Heart left ventricle (tissue), 16 donors: ENCODE data around the gene MACROD1. TPM values are rescaled to one million over a fixed set of nuclear protein-coding genes. Genes with fewer than 3 reads are reported as not detected.

Experiments used
- ATAC-seq, 4 donors: fragments of 200-7000 bp; cut with Tn5 transposase; one replicate each; pipeline ENCODE4 v1.9.1; 2020 to 2022; ENCODE audit warnings: moderate library complexity in 4 of 4, mild to moderate bottlenecking in 3 of 4, moderate number of reproducible peaks in 1 of 4
- DNase-seq, 5 donors: peaks; one replicate each; pipeline ENCODE4 v3.0.0-alpha.2; 2020
- H3K27ac ChIP-seq, 12 donors: fragments of 200-600 bp; sonication (generic) in 4 of 12; one replicate each; pipeline versions ENCODE4 v1.5.0 to v1.8.0; 2016 to 2022; ENCODE audit warnings: mild to moderate bottlenecking in 2 of 12
- H3K27me3 ChIP-seq, 9 donors: fragments of 200-600 bp; sonication (generic) in 2 of 9; one replicate each; pipeline versions ENCODE4 v1.5.1 to v1.8.0; 2016 to 2022; ENCODE audit warnings: mild to moderate bottlenecking in 3 of 9
- H3K36me3 ChIP-seq, 9 donors: fragments of 200-600 bp; sonication (generic) in 2 of 9; one replicate each; pipeline versions ENCODE4 v1.5.0 to v1.8.0; 2018 to 2022; ENCODE audit warnings: mild to moderate bottlenecking in 2 of 9
- H3K4me1 ChIP-seq, 12 donors: fragments of 200-600 bp; sonication (generic) in 4 of 12; one replicate each; pipeline versions ENCODE4 v1.5.0 to v1.8.0; 2016 to 2022; ENCODE audit warnings: mild to moderate bottlenecking in 3 of 12
- H3K4me3 ChIP-seq, 12 donors: fragments of 200-600 bp; sonication (generic) in 4 of 12; one replicate each; pipeline versions ENCODE4 v1.5.0 to v1.8.0; 2017 to 2022; ENCODE audit warnings: mild to moderate bottlenecking in 9 of 12, moderate library complexity in 4 of 12
- H3K9me3 ChIP-seq, 12 donors: fragments of 200-600 bp; sonication (generic) in 4 of 12; one replicate each; pipeline versions ENCODE4 v1.5.0 to v1.8.0; 2016 to 2022; ENCODE audit warnings: mild to moderate bottlenecking in 1 of 12
- CTCF ChIP-seq, 12 donors: fragments of 200-600 bp; sonication (generic) in 4 of 12; IDR thresholded peaks; one replicate each; pipeline versions ENCODE4 v1.5.0 to v1.8.0; 2018 to 2022; ENCODE audit warnings: antibody characterized with exemption in 12 of 12, mild to moderate bottlenecking in 5 of 12
- POLR2A ChIP-seq, 2 donors: fragments of 450-650 bp; IDR thresholded peaks; one replicate each; pipeline ENCODE4 v1.6.1; 2017; ENCODE audit warnings: antibody characterized with exemption in 2 of 2, mild to moderate bottlenecking in 2 of 2, moderate library complexity in 2 of 2
- WGBS, 4 donors: extraction: QIAGEN DNeasy Blood & Tissue Kit in 2 of 4; methylation state at CpG; one replicate each; pipeline versions ENCODE4 v1.1.5 to v1.1.7; 2013 to 2018; 5-methylcytosine and 5-hydroxymethylcytosine counted together
- intact Hi-C, 10 donors: fragments of 100-400 bp; cut with DNase I; formaldehyde crosslinking; loops; one replicate each; pipeline versions ENCODE4 v1.11.1 to v1.14.2; 2022
- polyA plus RNA-seq, 2 donors: library from polyadenylated mRNA; stranded (reverse); fragments of 200-250 nt; gene quantifications; one replicate each; pipeline ENCODE4 v1.2.3, GENCODE V29; 2013
- total RNA-seq, 9 donors: library from RNA; depleted of rRNA in 2 of 9; stranded (reverse); fragments of >200 nt in 2 of 9; fragmentation: NEBNext Ultra II Directional in 3 of 9; extraction: Animal tissue kit (Norgen Biotek cat#: 25700) in 3 of 9; gene quantifications; one replicate each; pipeline versions ENCODE4 v1.1.0 to v1.2.4, GENCODE V29; 2016 to 2023
- donor health status: ischemic (EF 13 %, LVEDD 7.1; RV severe dilation, severe dysfunction).
- donor health status: healthy with polysubstance abuse.
- donor health status: DM: no; HTN: yes; CAD: no.
- donor health status: DM: no; HTN: no; CAD: no.
- donor health status: ischemic (EF 25% LVEDD 6.9; RV normal size, moderate dysfunction).
- donor health status: ischemic (EF 25% LVEDD 5.7; RV mildly dilated, moderate dysfunction).
- donor health status: healthy.
- donor health status: DM: yes; HTN: yes; CAD: no.
- donor health status: ischemic (EF 35%, LVEDD 5.7; RV mildly dilated, moderate dysfunction).
- donor health status: nonischemic (EF 11% LVEDD 7.7; RV severe dilation, severe dysfunction).
- donor health status: DM: yes; HTN: yes; CAD: no.
- donor health status: PGD.
- donor health status: ischemic (EF 29% LVEDD 5.4; RV normal size, mild dysfunction).
- donor health status: nonischemic (EF 23%, LVEDD 6.1; RV moderate dilation, normal function).

MACROD1 gene
- total and polyA plus RNA-seq, 11 donors = 48.9 to 287 (median 116) TPM

GRCh38 chr11:64093233-64094039 lies 72.5 kb downstream of the MACROD1 start:
- H3K4me3 ChIP-seq = no peak overlapping the region
- peaks cover 0 to 44% (median 0%) of the 10 kb centered on the region in 12 donors for H3K4me1 ChIP-seq
- WGBS, 4 donors = 87 to 93% (median 92%) methylated on average over 13 of the region's 13 CpGs
- no peak for ATAC-seq
- intact Hi-C loops = no loop called here
- no peaks in the 10 kb centered on the region for H3K27me3 ChIP-seq
- no peaks in the 10 kb centered on the region for H3K9me3 ChIP-seq
- no peaks in the 10 kb centered on the region for H3K36me3 ChIP-seq
- TF ChIP-seq CTCF (IDR thresholded peaks at IDR 0.05) = no peak
- no peak for TF ChIP-seq POLR2A (IDR thresholded peaks at IDR 0.05)
- no peak for DNase-seq
- peak overlapping the region in 1 of 12 donors; percentile 81 for H3K27ac ChIP-seq

GRCh38 chr11:64092761-64093136 lies 73.2 kb downstream of the MACROD1 start:
- H3K27ac ChIP-seq = no peak overlapping the region
- no peaks in the 10 kb centered on the region for H3K36me3 ChIP-seq
- H3K9me3 ChIP-seq = no peaks in the 10 kb centered on the region
- intact Hi-C loops = no loop called here
- DNase-seq (no peak), ATAC-seq (no peak)
- no peaks in the 10 kb centered on the region for H3K27me3 ChIP-seq
- no peak overlapping the region for H3K4me3 ChIP-seq
- TF ChIP-seq POLR2A (IDR thresholded peaks at IDR 0.05) (no peak), CTCF (IDR thresholded peaks at IDR 0.05) (no peak)
- 84 to 96% (median 93%) methylated on average over 8 of the region's 8 CpGs for WGBS, 4 donors
- H3K4me1 ChIP-seq = peaks cover 0 to 44% (median 0%) of the 10 kb centered on the region in 12 donors

- intact Hi-C loops = no loop called here
- ATAC-seq = no peak
- H3K36me3 ChIP-seq = no peaks in the 10 kb centered on the region
- 82 to 89% (median 86%) methylated on average over 15 of the region's 15 CpGs for WGBS, 4 donors
- TF ChIP-seq CTCF (IDR thresholded peaks at IDR 0.05) = no peak
- H3K4me3 ChIP-seq = no peak overlapping the region
- no peak overlapping the region for H3K27ac ChIP-seq
- DNase-seq = no peak
- peaks cover 0 to 44% (median 0%) of the 10 kb centered on the region in 12 donors for H3K4me1 ChIP-seq
- no peaks in the 10 kb centered on the region for H3K9me3 ChIP-seq
- no peaks in the 10 kb centered on the region for H3K27me3 ChIP-seq
Observed at GRCh38 chr11:64092111-64092760, 73.7 kb downstream of the MACROD1 start.

- Histone ChIP-seq H3K36me3 (no peaks in the 10 kb centered on the region), H3K4me1 (peaks cover 0 to 50% (median 2%) of the 10 kb centered on the region in 12 donors), H3K4me3 (no peak overlapping the region), H3K9me3 (no peaks in the 10 kb centered on the region), H3K27ac (no peak overlapping the region), H3K27me3 (no peaks in the 10 kb centered on the region)
- TF ChIP-seq POLR2A (IDR thresholded peaks at IDR 0.05) (no peak), CTCF (IDR thresholded peaks at IDR 0.05) (no peak)
- no peak for ATAC-seq
- DNase-seq = no peak
- WGBS, 4 donors = 63 to 77% (median 73%) methylated on average over 11 of the region's 11 CpGs
- intact Hi-C loops = no loop called here
Observed at GRCh38 chr11:64090806-64091516, 75.0 kb downstream of the MACROD1 start.
